GM12801 (cell line): ENCODE data around the gene PRDM2.

ENCODE experiments used
- TF ChIP-seq, protein P1 (sequence below): IDR thresholded peaks from one replicate; pipeline ENCODE4 v1.5.1; 2011; ENCODE audit warnings: control low read depth; ENCODE audit not compliant: insufficient read length; ENCODE audit errors: extremely low read depth

PRDM2 gene

GRCh38 chr1:13792419-13792818, 92.4 kb downstream of the PRDM2 start:
- TF ChIP-seq, protein P1, sequence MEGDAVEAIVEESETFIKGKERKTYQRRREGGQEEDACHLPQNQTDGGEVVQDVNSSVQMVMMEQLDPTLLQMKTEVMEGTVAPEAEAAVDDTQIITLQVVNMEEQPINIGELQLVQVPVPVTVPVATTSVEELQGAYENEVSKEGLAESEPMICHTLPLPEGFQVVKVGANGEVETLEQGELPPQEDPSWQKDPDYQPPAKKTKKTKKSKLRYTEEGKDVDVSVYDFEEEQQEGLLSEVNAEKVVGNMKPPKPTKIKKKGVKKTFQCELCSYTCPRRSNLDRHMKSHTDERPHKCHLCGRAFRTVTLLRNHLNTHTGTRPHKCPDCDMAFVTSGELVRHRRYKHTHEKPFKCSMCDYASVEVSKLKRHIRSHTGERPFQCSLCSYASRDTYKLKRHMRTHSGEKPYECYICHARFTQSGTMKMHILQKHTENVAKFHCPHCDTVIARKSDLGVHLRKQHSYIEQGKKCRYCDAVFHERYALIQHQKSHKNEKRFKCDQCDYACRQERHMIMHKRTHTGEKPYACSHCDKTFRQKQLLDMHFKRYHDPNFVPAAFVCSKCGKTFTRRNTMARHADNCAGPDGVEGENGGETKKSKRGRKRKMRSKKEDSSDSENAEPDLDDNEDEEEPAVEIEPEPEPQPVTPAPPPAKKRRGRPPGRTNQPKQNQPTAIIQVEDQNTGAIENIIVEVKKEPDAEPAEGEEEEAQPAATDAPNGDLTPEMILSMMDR: no peak

- TF ChIP-seq, protein P1: no peak
Measured at GRCh38 chr1:13793088-13793730, 93.2 kb downstream of the PRDM2 start.

DNA sequence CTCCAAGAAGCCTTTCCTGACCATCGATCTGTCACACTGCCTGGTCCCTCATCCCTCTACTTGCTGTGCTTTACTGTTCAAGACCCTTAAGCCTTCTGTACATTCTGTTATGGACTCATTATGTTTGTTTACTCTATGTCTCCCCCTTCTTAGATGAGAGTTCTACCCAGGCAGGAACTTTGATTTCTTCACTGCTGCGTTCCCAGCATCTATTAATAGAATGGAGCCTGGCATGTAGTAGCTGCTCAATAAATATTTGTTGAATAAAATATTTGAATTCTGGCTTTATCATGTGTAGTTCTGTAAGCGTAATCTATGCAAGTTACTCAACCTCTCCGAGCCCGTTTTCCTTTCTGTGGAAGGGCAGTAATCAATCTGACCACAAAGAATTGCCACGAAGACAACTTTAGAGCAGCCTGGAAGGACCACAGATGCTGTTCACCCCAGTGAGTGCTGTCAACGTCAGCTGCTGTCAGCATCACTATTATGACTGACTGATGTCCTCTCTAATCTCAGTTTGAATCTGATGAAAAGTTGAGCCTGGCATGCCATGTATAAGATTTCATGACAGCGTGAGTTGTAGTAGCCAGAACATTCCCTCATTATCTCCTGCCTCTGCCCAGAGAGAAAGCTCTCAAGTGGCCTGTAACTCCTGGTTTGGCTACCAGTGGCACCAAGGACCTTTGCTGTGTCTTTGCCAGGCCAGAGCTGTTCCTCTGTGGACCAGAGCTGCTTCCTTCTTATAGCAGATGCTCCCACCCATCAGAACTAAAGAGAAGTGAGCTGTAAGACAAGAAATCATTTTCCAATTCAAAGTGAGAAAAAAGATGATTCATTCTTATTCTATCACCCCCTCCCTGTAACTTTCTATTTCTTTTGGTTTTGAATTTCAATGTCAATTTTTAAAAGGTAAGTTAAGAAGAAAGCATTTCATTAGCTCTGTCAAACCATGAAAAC, 94.5 kb downstream of the PRDM2 start:
- TF ChIP-seq, protein P1: no peak

GRCh38 chr1:13797397-13797796, 97.4 kb downstream of the PRDM2 start:
- TF ChIP-seq, protein P1: no peak

DNA sequence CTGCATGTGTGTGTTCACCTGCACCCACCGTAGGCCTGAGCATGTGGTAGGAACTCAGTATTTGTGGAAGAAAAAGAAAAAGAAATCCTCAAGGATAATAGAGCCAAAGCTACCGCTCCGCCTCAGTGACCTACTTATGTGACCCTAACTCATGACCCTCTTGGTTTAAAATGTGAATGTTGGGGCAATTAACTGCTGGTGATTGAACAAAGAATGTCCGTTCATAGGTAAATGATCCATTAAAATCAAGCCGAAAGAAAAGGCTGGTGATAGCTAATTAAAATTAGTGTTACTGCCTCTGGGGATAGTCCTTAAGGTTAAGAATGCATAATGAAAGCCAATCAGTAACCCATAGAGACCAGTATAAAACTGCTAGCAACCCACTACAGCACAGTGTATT, 98.1 kb downstream of the PRDM2 start:
- TF ChIP-seq, protein P1: no peak

GRCh38 chr1:13799502-13800283, 99.7 kb downstream of the PRDM2 start:
- TF ChIP-seq, protein P1: no peak

- TF ChIP-seq, protein P1: no peak
Measured at GRCh38 chr1:13801232-13801631, 101.2 kb downstream of the PRDM2 start.
